Omental fat pad (tissue), 4 donors: ENCODE measurements around the gene AIFM2. TPM values are rescaled to one million over a fixed set of nuclear protein-coding genes. Genes with fewer than 3 reads are reported as not detected.

Experiments used
- ATAC-seq: fragments of 150-250 bp; one replicate; pipeline ENCODE4 v1.9.1; 2016; ENCODE audit warnings: mild to moderate bottlenecking, moderate library complexity; ENCODE audit not compliant: low FRiP score
- DNase-seq: peaks from one replicate; pipeline ENCODE4 v3.0.0-alpha.2; 2019; ENCODE audit warnings: low spot score
- total RNA-seq, 4 donors: library from RNA; depleted of rRNA; stranded (reverse); fragments of >200 nt; gene quantifications; one replicate each; pipeline ENCODE4 v1.1.0, GENCODE V29; 2016
- TF ChIP-seq, protein P1 (sequence below), 3 donors: fragments of 450-650 bp; IDR thresholded peaks; one replicate each; pipeline ENCODE4 v1.5.1; 2016 to 2017; ENCODE audit warnings: antibody characterized with exemption in 3 of 3, mild to moderate bottlenecking in 3 of 3, moderate library complexity in 2 of 3

AIFM2 gene
- total RNA-seq, 4 donors from 2014 or later = 32.8 to 118 (median 53.6) TPM

- DNase-seq (no peak), ATAC-seq (no peak)
- TF ChIP-seq, protein P1, sequence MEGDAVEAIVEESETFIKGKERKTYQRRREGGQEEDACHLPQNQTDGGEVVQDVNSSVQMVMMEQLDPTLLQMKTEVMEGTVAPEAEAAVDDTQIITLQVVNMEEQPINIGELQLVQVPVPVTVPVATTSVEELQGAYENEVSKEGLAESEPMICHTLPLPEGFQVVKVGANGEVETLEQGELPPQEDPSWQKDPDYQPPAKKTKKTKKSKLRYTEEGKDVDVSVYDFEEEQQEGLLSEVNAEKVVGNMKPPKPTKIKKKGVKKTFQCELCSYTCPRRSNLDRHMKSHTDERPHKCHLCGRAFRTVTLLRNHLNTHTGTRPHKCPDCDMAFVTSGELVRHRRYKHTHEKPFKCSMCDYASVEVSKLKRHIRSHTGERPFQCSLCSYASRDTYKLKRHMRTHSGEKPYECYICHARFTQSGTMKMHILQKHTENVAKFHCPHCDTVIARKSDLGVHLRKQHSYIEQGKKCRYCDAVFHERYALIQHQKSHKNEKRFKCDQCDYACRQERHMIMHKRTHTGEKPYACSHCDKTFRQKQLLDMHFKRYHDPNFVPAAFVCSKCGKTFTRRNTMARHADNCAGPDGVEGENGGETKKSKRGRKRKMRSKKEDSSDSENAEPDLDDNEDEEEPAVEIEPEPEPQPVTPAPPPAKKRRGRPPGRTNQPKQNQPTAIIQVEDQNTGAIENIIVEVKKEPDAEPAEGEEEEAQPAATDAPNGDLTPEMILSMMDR (IDR thresholded peaks at IDR 0.05) = no peak
These were observed 61.8 kb downstream of the AIFM2 start for GRCh38 chr10:70070834-70071233.

GRCh38 chr10:70069346-70069745 lies 63.3 kb downstream of the AIFM2 start:
- ATAC-seq = no peak
- DNase-seq = no peak
- TF ChIP-seq, protein P1 (IDR thresholded peaks at IDR 0.05) = no peak

DNA sequence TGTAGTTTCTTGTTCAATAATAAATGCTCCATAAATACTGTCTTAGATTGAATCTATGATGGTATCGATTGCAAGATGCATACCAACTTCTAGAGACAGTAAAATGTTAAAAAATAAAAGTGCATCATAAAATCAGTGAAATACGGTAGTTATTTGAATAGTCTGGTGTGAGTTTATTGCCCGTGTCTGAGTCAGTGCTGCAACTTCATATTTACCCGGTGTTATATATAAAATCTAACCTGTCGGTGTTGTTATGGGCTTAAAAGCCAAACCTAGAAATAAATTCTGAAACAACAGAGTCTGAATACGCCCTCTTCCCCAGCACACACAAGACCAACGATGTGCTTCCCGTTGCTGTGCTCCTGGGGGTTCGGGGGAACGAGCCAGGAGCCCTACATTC lies 63.7 kb downstream of the AIFM2 start:
- DNase-seq (no peak), ATAC-seq (no peak)
- TF ChIP-seq, protein P1 (IDR thresholded peaks at IDR 0.05) = no peak

DNA sequence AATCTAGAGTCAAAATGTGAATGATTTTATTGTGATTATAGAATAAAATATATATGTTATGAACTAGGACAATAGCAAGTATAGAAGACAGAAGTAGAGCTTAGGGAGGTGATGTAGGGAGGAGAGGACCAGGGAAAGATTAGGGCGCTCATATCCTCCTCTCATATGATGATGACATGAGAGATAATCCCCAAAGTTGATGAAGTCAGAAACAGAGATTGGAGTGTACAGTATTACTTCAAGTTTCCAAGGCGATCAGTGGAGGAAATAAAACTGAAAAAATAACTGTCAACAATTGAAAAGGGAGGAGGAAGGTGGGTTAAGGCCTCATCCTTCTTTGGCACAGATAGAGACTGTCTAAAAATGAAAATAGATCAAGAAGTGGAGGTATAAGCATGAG lies 65.0 kb downstream of the AIFM2 start:
- DNase-seq = no peak
- TF ChIP-seq, protein P1 (IDR thresholded peaks at IDR 0.05) = no peak

GRCh38 chr10:70066190-70066589 lies 66.4 kb downstream of the AIFM2 start:
- TF ChIP-seq, protein P1 (IDR thresholded peaks at IDR 0.05) = no peak
- ATAC-seq (no peak), DNase-seq (no peak)

More for the DNA sequence above, 65.0 kb downstream of the AIFM2 start:
- ATAC-seq = no peak

GRCh38 chr10:70064486-70064885 lies 68.1 kb downstream of the AIFM2 start:
- DNase-seq = no peak
- TF ChIP-seq, protein P1 (IDR thresholded peaks at IDR 0.05) = no peak
- ATAC-seq = no peak

DNA sequence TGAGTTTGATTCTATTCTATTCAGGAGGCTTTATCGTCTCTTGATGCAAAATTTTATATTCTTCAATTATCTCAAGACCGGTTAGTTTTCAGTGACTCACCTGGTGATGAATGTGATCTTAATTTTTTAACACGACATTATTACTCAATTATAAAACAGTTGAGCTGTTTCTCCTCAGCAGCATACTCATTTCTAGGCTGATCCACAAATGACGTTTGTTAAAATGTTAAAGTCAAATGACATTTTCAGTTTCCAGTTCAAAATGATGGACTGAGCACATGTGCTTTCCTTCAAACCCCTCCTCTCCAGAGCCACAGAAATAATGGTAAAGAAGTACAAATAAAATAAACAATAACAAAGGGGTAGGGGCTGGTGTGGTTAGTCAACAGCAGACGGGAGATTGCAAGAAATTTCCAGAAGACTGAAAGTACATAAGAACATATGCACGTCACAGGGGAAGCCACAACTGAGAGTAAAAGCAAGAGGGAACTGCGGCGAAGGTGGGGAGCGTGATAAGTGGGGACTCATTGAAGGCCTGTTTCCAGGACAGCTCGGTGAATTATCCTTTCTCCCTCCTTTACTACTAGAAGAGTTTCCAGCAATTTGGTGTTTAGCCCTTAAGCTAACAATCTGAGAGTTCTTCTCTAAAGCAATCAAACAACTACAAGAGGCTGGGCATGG lies 69.1 kb downstream of the AIFM2 start:
- DNase-seq (no peak), ATAC-seq (no peak)
- TF ChIP-seq, protein P1 (IDR thresholded peaks at IDR 0.05) = no peak
